Stimulated activated CD4-positive, alpha-beta T cell treated with anti-CD3 and anti-CD28 coated beads, Interleukin-4, amount 100 ng/mL, for 48 hours (primary cell): Measurements from ENCODE around the gene GMEB2.
A peak's percentile ranks its signal among the peaks of the same experiment; 100 is the strongest.
"Not testable (repeated sequence)": the region's sequence is repeated elsewhere in the genome, so short reads cannot be mapped to it uniquely, and the experiment has no call there.

Experiments used
- DNase-seq, 2 donors: peaks; one replicate each; pipeline ENCODE4 v3.0.0-alpha.2; 2020; ENCODE audit warnings: low read depth in 2 of 2

GMEB2 gene

GRCh38 chr20:63639093-63639975 is 12.4 kb upstream of the GMEB2 start:
- no peak for DNase-seq

- DNase-seq: no peak
These were observed 10.1 kb upstream of the GMEB2 start for GRCh38 chr20:63636752-63637628.

GRCh38 chr20:63635431-63636141 is 8.7 kb upstream of the GMEB2 start:
- no peak for DNase-seq

GRCh38 chr20:63633732-63634131 is 6.8 kb upstream of the GMEB2 start:
- DNase-seq: no peak

GRCh38 chr20:63631426-63631825 is 4.5 kb upstream of the GMEB2 start:
- DNase-seq: not testable (repeated sequence)

GRCh38 chr20:63630956-63631355 is 4.1 kb upstream of the GMEB2 start:
- not testable (repeated sequence) for DNase-seq

GRCh38 chr20:63628246-63628975 is 1.5 kb upstream of the GMEB2 start:
- DNase-seq: peak; percentile 51 to 65

GRCh38 chr20:63627751-63628245 is 897 bp upstream of the GMEB2 start:
- no peak for DNase-seq

GRCh38 chr20:63627129-63627750 is 339 bp upstream of the GMEB2 start:
- DNase-seq: peak; percentile 91

- no peak for DNase-seq
These were observed 1.0 kb downstream of the GMEB2 start for GRCh38 chr20:63625771-63626423.

- no peak for DNase-seq
These were observed 2.4 kb downstream of the GMEB2 start for GRCh38 chr20:63624486-63624885.

GRCh38 chr20:63622732-63623131 is 4.2 kb downstream of the GMEB2 start:
- DNase-seq: no peak

GRCh38 chr20:63622096-63622495 is 4.8 kb downstream of the GMEB2 start:
- DNase-seq: no peak

- no peak for DNase-seq
These were observed 5.9 kb downstream of the GMEB2 start for GRCh38 chr20:63620991-63621390.

GRCh38 chr20:63619505-63619904 is 7.4 kb downstream of the GMEB2 start:
- DNase-seq: no peak

- DNase-seq: no peak
These were observed 7.8 kb downstream of the GMEB2 start for GRCh38 chr20:63619086-63619485.

GRCh38 chr20:63618291-63618980 is 8.5 kb downstream of the GMEB2 start:
- no peak for DNase-seq

- no peak for DNase-seq
These were observed 9.0 kb downstream of the GMEB2 start for GRCh38 chr20:63617876-63618265.

GRCh38 chr20:63617092-63617875 is 9.6 kb downstream of the GMEB2 start:
- DNase-seq: no peak
